GM23338 (cell line): Measurements from ENCODE around the gene NCAPD3. TPM values are rescaled to one million over a fixed set of nuclear protein-coding genes. Genes with fewer than 3 reads are reported as not detected.

Experiments
- ATAC-seq: fragments of 200-7000 bp; cut with Tn5 transposase; 3 replicates; pipeline ENCODE4 v1.9.1; 2020
- DNase-seq: peaks from one replicate; pipeline ENCODE4 v3.0.0-alpha.2; 2015; ENCODE audit warnings: low spot score
- H2AFZ ChIP-seq: fragments of 200-600 bp; sonication (generic); 2 replicates; pipeline ENCODE4 v1.8.0; 2016; ENCODE audit warnings: antibody characterized with exemption, mild to moderate bottlenecking, moderate library complexity
- H3F3A ChIP-seq: fragments of 200-600 bp; sonication (generic); replicated peaks from 2 replicates; pipeline ENCODE4 v1.8.0; 2017; ENCODE audit warnings: antibody characterized with exemption, mixed run types, low read depth
- H3K27ac ChIP-seq: fragments of 200-600 bp; sonication (generic); 2 replicates; pipeline ENCODE4 v1.6.1; 2016; ENCODE audit warnings: low read depth
- H3K27me3 ChIP-seq: fragments of 200-600 bp; sonication (generic); 2 replicates; pipeline ENCODE4 v1.8.0; 2016; ENCODE audit warnings: mild to moderate bottlenecking, mixed run types, moderate library complexity; ENCODE audit not compliant: insufficient read depth
- H3K36me3 ChIP-seq: fragments of 200-600 bp; sonication (generic); 2 replicates; pipeline ENCODE4 v1.8.0; 2016; ENCODE audit warnings: mild to moderate bottlenecking; ENCODE audit not compliant: insufficient read depth
- H3K4me1 ChIP-seq: fragments of 200-600 bp; sonication (generic); 2 replicates; pipeline ENCODE4 v1.8.0; 2016; ENCODE audit warnings: mild to moderate bottlenecking, moderate library complexity; ENCODE audit not compliant: insufficient read depth
- H3K4me2 ChIP-seq: fragments of 200-600 bp; sonication (generic); 2 replicates; pipeline ENCODE4 v1.7.1; 2017; ENCODE audit warnings: mixed run types
- H3K4me3 ChIP-seq: fragments of 200-600 bp; sonication (generic); 2 replicates; pipeline ENCODE4 v1.6.1; 2016; ENCODE audit warnings: mixed run types
- H3K79me2 ChIP-seq: fragments of 200-600 bp; sonication (generic); replicated peaks from 2 replicates; pipeline ENCODE4 v1.8.0; 2017; ENCODE audit warnings: mild to moderate bottlenecking; ENCODE audit not compliant: insufficient read depth
- H3K9me2 ChIP-seq: fragments of 200-600 bp; sonication (generic); 2 replicates; pipeline ENCODE4 v1.8.0; 2017; ENCODE audit not compliant: insufficient read depth
- H4K20me1 ChIP-seq: fragments of 200-600 bp; sonication (generic); replicated peaks from 2 replicates; pipeline ENCODE4 v1.8.0; 2017; ENCODE audit warnings: mild to moderate bottlenecking; ENCODE audit not compliant: insufficient read depth
- H3K27ac Mint-ChIP-seq: 2 replicates; pipeline ENCODE4 v1.8.0; 2020; ENCODE audit warnings: inconsistent platforms, mild to moderate bottlenecking, moderate library complexity, mixed read lengths
- H3K27me3 Mint-ChIP-seq: 3 replicates; pipeline ENCODE4 v1.8.0; 2022; ENCODE audit warnings: low read depth, mild to moderate bottlenecking, moderate library complexity, mixed read lengths, inconsistent platforms; ENCODE audit not compliant: insufficient read depth, poor library complexity
- H3K36me3 Mint-ChIP-seq: 3 replicates; pipeline ENCODE4 v1.8.0; 2021; ENCODE audit warnings: low read depth, mild to moderate bottlenecking, inconsistent platforms, moderate library complexity, mixed read lengths
- H3K4me1 Mint-ChIP-seq: 3 replicates; pipeline ENCODE4 v1.8.0; 2020; ENCODE audit warnings: mild to moderate bottlenecking, inconsistent platforms, mixed read lengths
- H3K4me3 Mint-ChIP-seq: 3 replicates; pipeline ENCODE4 v1.8.0; 2021; ENCODE audit warnings: moderate library complexity, mild to moderate bottlenecking, inconsistent platforms, mixed read lengths
- H3K9me3 Mint-ChIP-seq: 3 replicates; pipeline ENCODE4 v1.8.0; 2020; ENCODE audit warnings: moderate library complexity, mild to moderate bottlenecking, inconsistent platforms, mixed read lengths
- CREB1 ChIP-seq: fragments of 250-450 bp; sonication (Bioruptor Pico); IDR thresholded peaks from 2 replicates; pipeline ENCODE4 v1.5.0; 2020; ENCODE audit warnings: low read depth, mild to moderate bottlenecking, moderate library complexity
- CTCF ChIP-seq, 2 experiments: fragments of 200-600 bp in 1 of 2; sonication (generic) in 1 of 2; conservative IDR thresholded peaks; 2 replicates each; pipeline versions ENCODE4 v1.5.1 to v1.6.1; 2016 to 2017; ENCODE audit warnings: antibody characterized with exemption in 2 of 2, low read depth in 2 of 2, mild to moderate bottlenecking in 2 of 2, moderate library complexity in 1 of 2
- ETS1 ChIP-seq: IDR thresholded peaks from 2 replicates; pipeline ENCODE4 v1.6.1; 2016; ENCODE audit warnings: antibody characterized with exemption
- EZH2 ChIP-seq: fragments of 200-600 bp; sonication (generic); IDR thresholded peaks from one replicate; pipeline ENCODE4 v1.8.0; 2017; ENCODE audit warnings: antibody characterized with exemption, mild to moderate bottlenecking, low read depth; ENCODE audit not compliant: unreplicated experiment
- EZH2phosphoT487 ChIP-seq: fragments of 200-600 bp; sonication (generic); IDR thresholded peaks from one replicate; pipeline ENCODE4 v1.8.1; 2018; ENCODE audit warnings: antibody characterized with exemption; ENCODE audit not compliant: unreplicated experiment
- JUNB ChIP-seq: IDR thresholded peaks from one replicate; pipeline ENCODE4 v1.6.1; 2016; ENCODE audit warnings: antibody characterized with exemption; ENCODE audit not compliant: unreplicated experiment
- NANOG ChIP-seq: IDR thresholded peaks from 2 replicates; pipeline ENCODE4 v1.6.1; 2016; ENCODE audit warnings: antibody characterized with exemption, borderline replicate concordance
- POLR2AphosphoS5 ChIP-seq: IDR thresholded peaks from 2 replicates; pipeline ENCODE4 v1.6.1; 2016; ENCODE audit warnings: antibody characterized with exemption, low read depth
- STAT1 ChIP-seq: IDR thresholded peaks from one replicate; pipeline ENCODE4 v1.6.1; 2016; ENCODE audit warnings: antibody characterized with exemption; ENCODE audit not compliant: unreplicated experiment
- ZNF114 ChIP-seq: fragments of 250-450 bp; sonication (Bioruptor Pico); IDR thresholded peaks from 2 replicates; pipeline ENCODE4 v1.5.0; 2020; ENCODE audit warnings: mild to moderate bottlenecking, moderate library complexity
- ZNF331 ChIP-seq: fragments of 250-450 bp; sonication (Bioruptor Pico); IDR thresholded peaks from 2 replicates; pipeline ENCODE4 v1.5.0; 2020; ENCODE audit warnings: low read depth, mild to moderate bottlenecking, moderate library complexity
- polyA plus RNA-seq: library from polyadenylated mRNA; unstranded; fragments of >200 nt; fragmentation: Nextera tagmentation; extraction: Ambion mirVana; gene quantifications from 2 replicates; pipeline ENCODE4 v1.2.1, GENCODE V29; 2016
- total RNA-seq: library from RNA; depleted of rRNA; stranded (reverse); fragments of >200 nt; shearing (Covaris generic); gene quantifications from 2 replicates; pipeline ENCODE4 v1.2.3, GENCODE V29; 2014
- TF ChIP-seq, protein P1 (sequence below): IDR thresholded peaks from one replicate; pipeline ENCODE4 v1.6.1; 2018; ENCODE audit warnings: antibody characterized with exemption; ENCODE audit not compliant: unreplicated experiment
- TF ChIP-seq, protein P2 (sequence below): fragments of 250-450 bp; sonication (Bioruptor Pico); IDR thresholded peaks from 2 replicates; pipeline ENCODE4 v1.5.0; 2020; ENCODE audit warnings: mild to moderate bottlenecking, moderate library complexity

The NCAPD3 gene
- total and polyA plus RNA-seq, 2 experiments from 2014 or later, result 37.1 to 49.8 TPM

- Histone ChIP-seq H3K79me2 (0 out of 2 replicates have a peak, but pooled peaks cover 2% of the 10 kb centered on the region), H4K20me1 (peaks cover 3% of the 10 kb centered on the region; the same call in 1 of the 2 replicates), H3K27ac (no peak overlapping the region), H3K27me3 (no peaks in the 10 kb centered on the region), H3K9me2 (no peaks in the 10 kb centered on the region), H3K4me1 (no peaks in the 10 kb centered on the region), H3K4me2 (no peak overlapping the region), H3F3A (no peaks in the 10 kb centered on the region), H2AFZ (no peak overlapping the region), H3K36me3 (peaks cover 52% of the 10 kb centered on the region), H3K4me3 (no peak overlapping the region)
- no peak for TF ChIP-seq JUNB
- TF ChIP-seq, protein P1, sequence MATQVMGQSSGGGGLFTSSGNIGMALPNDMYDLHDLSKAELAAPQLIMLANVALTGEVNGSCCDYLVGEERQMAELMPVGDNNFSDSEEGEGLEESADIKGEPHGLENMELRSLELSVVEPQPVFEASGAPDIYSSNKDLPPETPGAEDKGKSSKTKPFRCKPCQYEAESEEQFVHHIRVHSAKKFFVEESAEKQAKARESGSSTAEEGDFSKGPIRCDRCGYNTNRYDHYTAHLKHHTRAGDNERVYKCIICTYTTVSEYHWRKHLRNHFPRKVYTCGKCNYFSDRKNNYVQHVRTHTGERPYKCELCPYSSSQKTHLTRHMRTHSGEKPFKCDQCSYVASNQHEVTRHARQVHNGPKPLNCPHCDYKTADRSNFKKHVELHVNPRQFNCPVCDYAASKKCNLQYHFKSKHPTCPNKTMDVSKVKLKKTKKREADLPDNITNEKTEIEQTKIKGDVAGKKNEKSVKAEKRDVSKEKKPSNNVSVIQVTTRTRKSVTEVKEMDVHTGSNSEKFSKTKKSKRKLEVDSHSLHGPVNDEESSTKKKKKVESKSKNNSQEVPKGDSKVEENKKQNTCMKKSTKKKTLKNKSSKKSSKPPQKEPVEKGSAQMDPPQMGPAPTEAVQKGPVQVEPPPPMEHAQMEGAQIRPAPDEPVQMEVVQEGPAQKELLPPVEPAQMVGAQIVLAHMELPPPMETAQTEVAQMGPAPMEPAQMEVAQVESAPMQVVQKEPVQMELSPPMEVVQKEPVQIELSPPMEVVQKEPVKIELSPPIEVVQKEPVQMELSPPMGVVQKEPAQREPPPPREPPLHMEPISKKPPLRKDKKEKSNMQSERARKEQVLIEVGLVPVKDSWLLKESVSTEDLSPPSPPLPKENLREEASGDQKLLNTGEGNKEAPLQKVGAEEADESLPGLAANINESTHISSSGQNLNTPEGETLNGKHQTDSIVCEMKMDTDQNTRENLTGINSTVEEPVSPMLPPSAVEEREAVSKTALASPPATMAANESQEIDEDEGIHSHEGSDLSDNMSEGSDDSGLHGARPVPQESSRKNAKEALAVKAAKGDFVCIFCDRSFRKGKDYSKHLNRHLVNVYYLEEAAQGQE, result no peak
- TF ChIP-seq EZH2phosphoT487, result no peak
- no peak for TF ChIP-seq CREB1 (CRISPR knock-in tag)
- no peak for TF ChIP-seq STAT1
- TF ChIP-seq, protein P2, sequence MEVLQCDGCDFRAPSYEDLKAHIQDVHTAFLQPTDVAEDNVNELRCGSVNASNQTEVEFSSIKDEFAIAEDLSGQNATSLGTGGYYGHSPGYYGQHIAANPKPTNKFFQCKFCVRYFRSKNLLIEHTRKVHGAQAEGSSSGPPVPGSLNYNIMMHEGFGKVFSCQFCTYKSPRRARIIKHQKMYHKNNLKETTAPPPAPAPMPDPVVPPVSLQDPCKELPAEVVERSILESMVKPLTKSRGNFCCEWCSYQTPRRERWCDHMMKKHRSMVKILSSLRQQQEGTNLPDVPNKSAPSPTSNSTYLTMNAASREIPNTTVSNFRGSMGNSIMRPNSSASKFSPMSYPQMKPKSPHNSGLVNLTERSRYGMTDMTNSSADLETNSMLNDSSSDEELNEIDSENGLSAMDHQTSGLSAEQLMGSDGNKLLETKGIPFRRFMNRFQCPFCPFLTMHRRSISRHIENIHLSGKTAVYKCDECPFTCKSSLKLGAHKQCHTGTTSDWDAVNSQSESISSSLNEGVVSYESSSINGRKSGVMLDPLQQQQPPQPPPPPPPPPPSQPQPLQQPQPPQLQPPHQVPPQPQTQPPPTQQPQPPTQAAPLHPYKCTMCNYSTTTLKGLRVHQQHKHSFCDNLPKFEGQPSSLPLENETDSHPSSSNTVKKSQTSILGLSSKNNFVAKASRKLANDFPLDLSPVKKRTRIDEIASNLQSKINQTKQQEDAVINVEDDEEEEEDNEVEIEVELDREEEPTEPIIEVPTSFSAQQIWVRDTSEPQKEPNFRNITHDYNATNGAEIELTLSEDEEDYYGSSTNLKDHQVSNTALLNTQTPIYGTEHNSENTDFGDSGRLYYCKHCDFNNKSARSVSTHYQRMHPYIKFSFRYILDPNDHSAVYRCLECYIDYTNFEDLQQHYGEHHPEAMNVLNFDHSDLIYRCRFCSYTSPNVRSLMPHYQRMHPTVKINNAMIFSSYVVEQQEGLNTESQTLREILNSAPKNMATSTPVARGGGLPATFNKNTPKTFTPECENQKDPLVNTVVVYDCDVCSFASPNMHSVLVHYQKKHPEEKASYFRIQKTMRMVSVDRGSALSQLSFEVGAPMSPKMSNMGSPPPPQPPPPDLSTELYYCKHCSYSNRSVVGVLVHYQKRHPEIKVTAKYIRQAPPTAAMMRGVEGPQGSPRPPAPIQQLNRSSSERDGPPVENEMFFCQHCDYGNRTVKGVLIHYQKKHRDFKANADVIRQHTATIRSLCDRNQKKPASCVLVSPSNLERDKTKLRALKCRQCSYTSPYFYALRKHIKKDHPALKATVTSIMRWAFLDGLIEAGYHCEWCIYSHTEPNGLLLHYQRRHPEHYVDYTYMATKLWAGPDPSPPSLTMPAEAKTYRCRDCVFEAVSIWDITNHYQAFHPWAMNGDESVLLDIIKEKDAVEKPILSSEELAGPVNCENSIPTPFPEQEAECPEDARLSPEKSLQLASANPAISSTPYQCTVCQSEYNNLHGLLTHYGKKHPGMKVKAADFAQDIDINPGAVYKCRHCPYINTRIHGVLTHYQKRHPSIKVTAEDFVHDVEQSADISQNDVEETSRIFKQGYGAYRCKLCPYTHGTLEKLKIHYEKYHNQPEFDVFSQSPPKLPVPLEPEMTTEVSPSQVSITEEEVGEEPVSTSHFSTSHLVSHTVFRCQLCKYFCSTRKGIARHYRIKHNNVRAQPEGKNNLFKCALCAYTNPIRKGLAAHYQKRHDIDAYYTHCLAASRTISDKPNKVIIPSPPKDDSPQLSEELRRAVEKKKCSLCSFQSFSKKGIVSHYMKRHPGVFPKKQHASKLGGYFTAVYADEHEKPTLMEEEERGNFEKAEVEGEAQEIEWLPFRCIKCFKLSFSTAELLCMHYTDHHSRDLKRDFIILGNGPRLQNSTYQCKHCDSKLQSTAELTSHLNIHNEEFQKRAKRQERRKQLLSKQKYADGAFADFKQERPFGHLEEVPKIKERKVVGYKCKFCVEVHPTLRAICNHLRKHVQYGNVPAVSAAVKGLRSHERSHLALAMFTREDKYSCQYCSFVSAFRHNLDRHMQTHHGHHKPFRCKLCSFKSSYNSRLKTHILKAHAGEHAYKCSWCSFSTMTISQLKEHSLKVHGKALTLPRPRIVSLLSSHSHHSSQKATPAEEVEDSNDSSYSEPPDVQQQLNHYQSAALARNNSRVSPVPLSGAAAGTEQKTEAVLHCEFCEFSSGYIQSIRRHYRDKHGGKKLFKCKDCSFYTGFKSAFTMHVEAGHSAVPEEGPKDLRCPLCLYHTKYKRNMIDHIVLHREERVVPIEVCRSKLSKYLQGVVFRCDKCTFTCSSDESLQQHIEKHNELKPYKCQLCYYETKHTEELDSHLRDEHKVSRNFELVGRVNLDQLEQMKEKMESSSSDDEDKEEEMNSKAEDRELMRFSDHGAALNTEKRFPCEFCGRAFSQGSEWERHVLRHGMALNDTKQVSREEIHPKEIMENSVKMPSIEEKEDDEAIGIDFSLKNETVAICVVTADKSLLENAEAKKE, result no peak
- no peak for TF ChIP-seq ZNF114 (CRISPR knock-in tag)
- no peak for TF ChIP-seq NANOG
- no peak for TF ChIP-seq POLR2AphosphoS5
- TF ChIP-seq CTCF (conservative IDR thresholded peaks at IDR 0.05; ENCODE audit: low read depth in 2 of 2), result no peak
- no peak for TF ChIP-seq ETS1
- no peak for TF ChIP-seq ZNF331 (CRISPR knock-in tag)
- TF ChIP-seq EZH2, result no peak
- H3K27me3 Mint-ChIP-seq, result peaks cover 28% of the 10 kb centered on the region
- peaks cover 91% of the 10 kb centered on the region for H3K36me3 Mint-ChIP-seq
- no peak overlapping the region for H3K4me3 Mint-ChIP-seq
- no peak for ATAC-seq
- H3K9me3 Mint-ChIP-seq, result peaks cover 25% of the 10 kb centered on the region
- no peak overlapping the region for H3K27ac Mint-ChIP-seq
- no peak for DNase-seq
- H3K4me1 Mint-ChIP-seq, result no peaks in the 10 kb centered on the region
Measured at GRCh38 chr11:134157451-134157850, 66.3 kb downstream of the NCAPD3 start.
